Measurements from ENCODE around the gene ATG4B.

- TF ChIP-seq POLR2A (IDR thresholded peaks at IDR 0.05; ENCODE audit: low read length) (peak; percentile 44), GATA1 (IDR thresholded peaks at IDR 0.05; ENCODE audit: low read depth, low read length) (no peak)
Observed at GRCh38 chr2:241690202-241690717, 52.8 kb downstream of the ATG4B start.
